ENCODE data around the gene GNA12.

Gene GNA12

DNA sequence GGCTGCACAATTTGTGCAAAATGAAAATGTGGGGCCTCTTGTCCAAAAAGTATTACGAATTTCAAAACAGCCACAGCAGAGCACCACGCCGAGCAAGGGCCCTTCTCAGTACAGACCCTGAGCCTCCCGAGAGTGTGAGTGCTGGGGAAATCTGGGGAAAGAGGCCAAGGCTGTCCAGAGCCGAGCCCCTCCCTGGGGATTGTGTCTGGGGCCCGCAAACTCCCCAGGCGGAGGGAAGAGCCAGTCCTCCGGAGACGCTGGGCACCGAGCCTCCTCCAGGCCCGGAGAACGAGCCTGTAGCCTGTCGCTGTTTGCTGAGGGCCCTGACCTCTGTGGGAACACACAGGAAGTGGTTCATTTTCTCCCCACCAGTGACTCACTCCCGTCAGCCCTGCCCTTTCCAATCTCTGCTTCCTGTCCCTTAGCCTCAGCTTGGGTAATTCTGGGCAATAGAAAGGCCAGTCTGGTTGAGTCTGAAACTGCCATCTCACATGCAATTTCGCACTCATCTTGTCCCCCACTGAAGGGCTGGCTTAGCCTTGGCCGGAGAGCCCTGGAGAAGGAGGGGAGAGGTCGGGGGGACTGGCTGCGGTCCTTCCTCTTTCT lies 19.5 kb upstream of the GNA12 start:
- Histone ChIP-seq H3K27ac (ENCODE audit: poor library complexity, severe bottlenecking) (peak overlapping the region; percentile 95), H3K4me3 (ENCODE audit: severe bottlenecking) (peak overlapping the region; percentile 14)
- ATAC-seq (ENCODE audit: low read depth): peak; percentile 98

DNA sequence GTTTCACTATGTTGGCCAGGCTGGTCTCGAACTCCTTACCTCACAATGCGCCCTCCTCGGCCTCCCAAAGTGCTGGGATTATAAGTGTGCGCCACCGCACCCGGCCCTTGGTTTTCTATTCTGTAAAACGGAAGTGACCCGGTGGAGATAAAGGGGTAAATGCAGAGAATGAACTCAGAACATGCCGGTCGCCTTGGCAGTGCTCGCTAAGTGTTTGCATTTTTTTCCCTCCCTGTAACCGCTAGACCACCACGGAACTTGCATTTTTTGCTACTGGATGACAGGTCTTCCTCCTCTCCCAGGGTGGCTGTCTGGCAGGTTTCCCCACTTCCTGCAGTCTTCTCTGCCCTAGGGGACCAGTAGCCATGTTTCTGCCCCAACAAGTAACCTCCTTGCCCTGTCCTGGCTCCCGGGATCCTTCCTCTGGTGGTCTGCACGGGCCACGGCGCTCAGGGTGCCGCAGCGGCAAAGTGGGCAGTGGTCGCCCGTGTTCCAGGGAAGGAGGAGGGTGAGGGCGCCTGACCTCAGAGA lies 18.8 kb upstream of the GNA12 start:
- Histone ChIP-seq H3K4me3 (ENCODE audit: severe bottlenecking) (no peak overlapping the region), H3K36me3 (ENCODE audit: low read depth) (no peaks in the 10 kb centered on the region), H3K4me1 (ENCODE audit: insufficient read depth, poor library complexity, severe bottlenecking) (peaks cover 19% of the 10 kb centered on the region), H3K9me3 (ENCODE audit: severe bottlenecking) (no peaks in the 10 kb centered on the region), H3K27me3 (ENCODE audit: insufficient read depth, poor library complexity, severe bottlenecking) (no peaks in the 10 kb centered on the region), H3K27ac (ENCODE audit: poor library complexity, severe bottlenecking) (peak overlapping the region; percentile 95)
- TF ChIP-seq, protein P1, sequence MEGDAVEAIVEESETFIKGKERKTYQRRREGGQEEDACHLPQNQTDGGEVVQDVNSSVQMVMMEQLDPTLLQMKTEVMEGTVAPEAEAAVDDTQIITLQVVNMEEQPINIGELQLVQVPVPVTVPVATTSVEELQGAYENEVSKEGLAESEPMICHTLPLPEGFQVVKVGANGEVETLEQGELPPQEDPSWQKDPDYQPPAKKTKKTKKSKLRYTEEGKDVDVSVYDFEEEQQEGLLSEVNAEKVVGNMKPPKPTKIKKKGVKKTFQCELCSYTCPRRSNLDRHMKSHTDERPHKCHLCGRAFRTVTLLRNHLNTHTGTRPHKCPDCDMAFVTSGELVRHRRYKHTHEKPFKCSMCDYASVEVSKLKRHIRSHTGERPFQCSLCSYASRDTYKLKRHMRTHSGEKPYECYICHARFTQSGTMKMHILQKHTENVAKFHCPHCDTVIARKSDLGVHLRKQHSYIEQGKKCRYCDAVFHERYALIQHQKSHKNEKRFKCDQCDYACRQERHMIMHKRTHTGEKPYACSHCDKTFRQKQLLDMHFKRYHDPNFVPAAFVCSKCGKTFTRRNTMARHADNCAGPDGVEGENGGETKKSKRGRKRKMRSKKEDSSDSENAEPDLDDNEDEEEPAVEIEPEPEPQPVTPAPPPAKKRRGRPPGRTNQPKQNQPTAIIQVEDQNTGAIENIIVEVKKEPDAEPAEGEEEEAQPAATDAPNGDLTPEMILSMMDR (IDR thresholded peaks at IDR 0.05; ENCODE audit: poor library complexity, severe bottlenecking): no peak
- DNase-seq (ENCODE audit: low spot score): no peak
- ATAC-seq (ENCODE audit: low read depth): no peak

More for the DNA sequence above, 19.5 kb upstream of the GNA12 start:
- TF ChIP-seq, protein P1 (IDR thresholded peaks at IDR 0.05; ENCODE audit: poor library complexity, severe bottlenecking): no peak
- DNase-seq (ENCODE audit: low spot score): peak; percentile 88
- H3K4me1 ChIP-seq (ENCODE audit: insufficient read depth, poor library complexity, severe bottlenecking): peaks cover 19% of the 10 kb centered on the region
- H3K27me3 ChIP-seq (ENCODE audit: insufficient read depth, poor library complexity, severe bottlenecking): no peaks in the 10 kb centered on the region
- no peaks in the 10 kb centered on the region for H3K36me3 ChIP-seq (ENCODE audit: low read depth)
- H3K9me3 ChIP-seq (ENCODE audit: severe bottlenecking): no peaks in the 10 kb centered on the region

DNA sequence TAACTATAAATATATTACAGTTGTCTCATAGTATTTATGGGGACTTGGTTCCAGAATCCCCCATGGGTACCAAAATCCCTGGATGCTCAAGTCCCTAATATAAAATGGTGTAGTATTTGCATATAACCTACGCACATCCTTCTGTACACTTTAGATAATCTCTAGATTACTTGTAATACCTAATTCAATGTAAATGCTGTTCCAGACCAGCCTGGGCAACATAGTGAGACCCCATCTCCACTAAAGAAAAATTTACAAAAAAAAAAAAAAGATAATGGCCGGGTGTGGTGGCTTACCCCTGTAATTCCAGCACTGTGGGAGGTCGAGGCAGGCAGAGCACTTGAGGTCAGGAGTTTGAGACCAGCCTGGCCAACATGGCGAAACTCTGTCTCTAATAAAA lies 17.4 kb upstream of the GNA12 start:
- peaks cover 19% of the 10 kb centered on the region for H3K4me1 ChIP-seq (ENCODE audit: insufficient read depth, poor library complexity, severe bottlenecking)
- no peaks in the 10 kb centered on the region for H3K9me3 ChIP-seq (ENCODE audit: severe bottlenecking)
- H3K4me3 ChIP-seq (ENCODE audit: severe bottlenecking): no peak overlapping the region
- no peaks in the 10 kb centered on the region for H3K27me3 ChIP-seq (ENCODE audit: insufficient read depth, poor library complexity, severe bottlenecking)
- no peaks in the 10 kb centered on the region for H3K36me3 ChIP-seq (ENCODE audit: low read depth)
- TF ChIP-seq, protein P1 (IDR thresholded peaks at IDR 0.05; ENCODE audit: poor library complexity, severe bottlenecking): no peak
- H3K27ac ChIP-seq (ENCODE audit: poor library complexity, severe bottlenecking): no peak overlapping the region
- no peak for DNase-seq (ENCODE audit: low spot score)
- no peak for ATAC-seq (ENCODE audit: low read depth)

DNA sequence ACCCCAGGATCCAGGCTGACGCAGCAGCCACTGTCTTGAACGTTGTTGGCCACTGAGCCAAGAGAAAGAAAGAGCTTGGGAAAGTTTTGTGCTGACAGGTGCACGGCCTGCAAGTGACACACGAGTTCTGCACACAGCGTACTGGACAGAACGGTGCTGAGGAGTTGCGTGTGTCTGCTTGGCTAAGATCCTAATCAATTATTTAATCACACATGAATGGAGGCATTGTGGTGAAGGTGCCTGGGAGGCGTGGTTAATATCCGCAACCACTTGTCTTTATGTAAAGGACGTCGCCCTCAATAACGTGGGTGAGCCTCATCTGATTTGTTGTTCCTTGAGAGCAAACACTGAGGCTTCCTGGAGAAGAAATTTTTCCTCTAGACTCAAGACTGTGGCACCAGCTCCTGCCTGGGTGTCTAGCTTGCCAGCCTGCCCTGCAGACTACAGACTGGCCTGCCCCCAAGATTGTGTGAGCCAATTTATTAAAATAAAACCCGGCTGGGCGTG lies 16.6 kb upstream of the GNA12 start:
- Histone ChIP-seq H3K9me3 (ENCODE audit: severe bottlenecking) (no peaks in the 10 kb centered on the region), H3K27ac (ENCODE audit: poor library complexity, severe bottlenecking) (no peak overlapping the region), H3K36me3 (ENCODE audit: low read depth) (no peaks in the 10 kb centered on the region), H3K4me1 (ENCODE audit: insufficient read depth, poor library complexity, severe bottlenecking) (peaks cover 19% of the 10 kb centered on the region), H3K27me3 (ENCODE audit: insufficient read depth, poor library complexity, severe bottlenecking) (no peaks in the 10 kb centered on the region), H3K4me3 (ENCODE audit: severe bottlenecking) (no peak overlapping the region)
- TF ChIP-seq, protein P1 (IDR thresholded peaks at IDR 0.05; ENCODE audit: poor library complexity, severe bottlenecking): no peak
- ATAC-seq (ENCODE audit: low read depth): no peak
- DNase-seq (ENCODE audit: low spot score): no peak

DNA sequence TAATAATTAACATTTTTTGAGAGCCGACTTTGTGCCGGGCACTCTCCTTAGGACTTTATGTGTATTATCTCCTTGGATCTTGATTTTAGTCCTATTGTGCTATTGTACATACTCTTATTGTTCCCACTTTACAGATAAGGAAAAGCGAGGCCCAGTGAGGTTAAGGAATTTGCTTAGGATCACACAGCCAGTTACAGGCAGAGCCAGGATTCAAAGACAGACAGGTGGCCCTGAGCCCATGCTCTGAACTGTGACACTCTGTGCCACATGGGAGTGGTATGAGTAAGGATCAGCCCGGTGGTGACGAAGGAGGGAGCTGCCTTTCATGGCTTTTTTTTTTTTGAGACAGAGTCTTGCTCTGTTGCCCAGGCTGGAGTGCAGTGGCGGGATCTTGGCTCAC lies 15.8 kb upstream of the GNA12 start:
- DNase-seq (ENCODE audit: low spot score): no peak
- H3K36me3 ChIP-seq (ENCODE audit: low read depth): no peaks in the 10 kb centered on the region
- TF ChIP-seq, protein P1 (IDR thresholded peaks at IDR 0.05; ENCODE audit: poor library complexity, severe bottlenecking): no peak
- no peak overlapping the region for H3K4me3 ChIP-seq (ENCODE audit: severe bottlenecking)
- H3K9me3 ChIP-seq (ENCODE audit: severe bottlenecking): no peaks in the 10 kb centered on the region
- no peaks in the 10 kb centered on the region for H3K27me3 ChIP-seq (ENCODE audit: insufficient read depth, poor library complexity, severe bottlenecking)
- no peak for ATAC-seq (ENCODE audit: low read depth)
- H3K27ac ChIP-seq (ENCODE audit: poor library complexity, severe bottlenecking): no peak overlapping the region
- H3K4me1 ChIP-seq (ENCODE audit: insufficient read depth, poor library complexity, severe bottlenecking): peaks cover 19% of the 10 kb centered on the region

Measured in RWPE2 (cell line).